Mesenteric fat pad (tissue), 1 donor: ENCODE measurements around the gene EYS. TPM values are rescaled to one million over a fixed set of nuclear protein-coding genes. Genes with fewer than 3 reads are reported as not detected.
"Not testable (repeated sequence)": the region's sequence is repeated elsewhere in the genome, so short reads cannot be mapped to it uniquely, and the experiment has no call there.

ENCODE experiments used
- DNase-seq: peaks from one replicate; pipeline ENCODE4 v3.0.0-alpha.2; 2020; ENCODE audit warnings: low spot score
- total RNA-seq: library from RNA; stranded (reverse); fragmentation: NEBNext Ultra II Directional; extraction: Animal tissue kit (Norgen Biotek cat#: 25700); gene quantifications from one replicate; pipeline ENCODE4 v1.2.1, GENCODE V29; 2021
- donor health status: DM: yes; HTN: yes; CAD: no.

The EYS gene
- total RNA-seq, 1 donor from 2014 or later = 0.48 TPM

GRCh38 chr6:65098349-65098748 lies 608.7 kb downstream of the EYS start:
- no peak for DNase-seq

- DNase-seq = no peak
These were observed 615.5 kb downstream of the EYS start for GRCh38 chr6:65091561-65091960.

GRCh38 chr6:65088575-65088974 lies 618.5 kb downstream of the EYS start:
- no peak for DNase-seq

GRCh38 chr6:65081756-65082155 lies 625.3 kb downstream of the EYS start:
- no peak for DNase-seq

GRCh38 chr6:65075705-65076230 lies 631.3 kb downstream of the EYS start:
- DNase-seq = no peak

- DNase-seq = no peak
These were observed 634.5 kb downstream of the EYS start for GRCh38 chr6:65072500-65072899.

GRCh38 chr6:65071480-65071879 lies 635.5 kb downstream of the EYS start:
- DNase-seq = no peak

GRCh38 chr6:65064844-65065243 lies 642.2 kb downstream of the EYS start:
- no peak for DNase-seq

- DNase-seq = no peak
These were observed 647.5 kb downstream of the EYS start for GRCh38 chr6:65059568-65059967.

GRCh38 chr6:65055545-65055944 lies 651.5 kb downstream of the EYS start:
- no peak for DNase-seq

- DNase-seq = no peak
These were observed 654.4 kb downstream of the EYS start for GRCh38 chr6:65052626-65053025.

GRCh38 chr6:65045801-65046200 lies 661.2 kb downstream of the EYS start:
- no peak for DNase-seq

- DNase-seq = no peak
These were observed 693.0 kb downstream of the EYS start for GRCh38 chr6:65014006-65014405.

GRCh38 chr6:65006788-65007187 lies 700.2 kb downstream of the EYS start:
- no peak for DNase-seq

- DNase-seq = no peak
These were observed 702.7 kb downstream of the EYS start for GRCh38 chr6:65004283-65004682.

GRCh38 chr6:65002882-65003281 lies 704.1 kb downstream of the EYS start:
- DNase-seq = not testable (repeated sequence)

- DNase-seq = no peak
These were observed 706.2 kb downstream of the EYS start for GRCh38 chr6:65000815-65001214.

- no peak for DNase-seq
These were observed 708.8 kb downstream of the EYS start for GRCh38 chr6:64998204-64998603.

- no peak for DNase-seq
These were observed 710.7 kb downstream of the EYS start for GRCh38 chr6:64996301-64996700.

- no peak for DNase-seq
These were observed 716.2 kb downstream of the EYS start for GRCh38 chr6:64990652-64991304.

- DNase-seq = no peak
These were observed 718.9 kb downstream of the EYS start for GRCh38 chr6:64988148-64988547.

- DNase-seq = no peak
These were observed 720.0 kb downstream of the EYS start for GRCh38 chr6:64987066-64987465.

- no peak for DNase-seq
These were observed 721.3 kb downstream of the EYS start for GRCh38 chr6:64985726-64986125.
